Measurements from ENCODE around the gene TLCD4.

GRCh38 chr1:95098196-95098595, 19.0 kb upstream of the TLCD4 start:
- TF ChIP-seq POLR2A (IDR thresholded peaks at IDR 0.05), result no peak
- TF ChIP-seq CTCF (IDR thresholded peaks at IDR 0.05), result no peak

Measured in ovary (tissue), 3 donors.